Measurements from ENCODE around the gene SERPINB5. TPM values are rescaled to one million over a fixed set of nuclear protein-coding genes. Genes with fewer than 3 reads are reported as not detected.

The SERPINB5 gene
- total RNA-seq, 1 experiment from 2014 or later: not detected

GRCh38 chr18:63440219-63440618, 36.5 kb upstream of the SERPINB5 start:
- ChIA-PET CTCF (interaction anchor here (0.6 to 1.2 kb wide), 2 partner anchors 98 to 422 kb away, joined by 4 read pairs; no protein-coding TSS in a partner anchor), POLR2A (no interaction called here)
- intact Hi-C loops (cut with micrococcal nuclease; ENCODE audit: unreplicated experiment) (no loop called here), in situ Hi-C loops (cut with HindIII; ENCODE audit: low pct_unique_long_range_greater_than_20kb, low sequenced_read_pairs) (no loop called here)
- no peaks in the 10 kb centered on the region for H3K36me3 ChIP-seq (ENCODE audit: control insufficient read depth, insufficient read depth, low read length)
- TF ChIP-seq CTCF (IDR thresholded peaks at IDR 0.05): no peak
- no peak for TF ChIP-seq REST (IDR thresholded peaks at IDR 0.05; ENCODE audit: insufficient read depth in 1 of 2, low read depth in 2 of 2, low read length in 1 of 2)
- TF ChIP-seq TCF7L2 (IDR thresholded peaks at IDR 0.05; ENCODE audit: low read depth, low read length): no peak
- no peak for TF ChIP-seq SIN3A (IDR thresholded peaks at IDR 0.05; ENCODE audit: borderline replicate concordance, insufficient read depth, low read depth, low read length)
- TF ChIP-seq POLR2AphosphoS5 (IDR thresholded peaks at IDR 0.05; ENCODE audit: low read depth, low read length): no peak
- no peak overlapping the region for H3K27ac ChIP-seq (ENCODE audit: low read length)
- DNase-seq (ENCODE audit: low read depth, low spot score) (no peak), ATAC-seq (no peak)
- no peak overlapping the region for H3K4me3 ChIP-seq (ENCODE audit: low read depth in 2 of 2, low read length in 2 of 2)
- no peaks in the 10 kb centered on the region for H3K9me3 ChIP-seq (ENCODE audit: control insufficient read depth, insufficient read depth, low read depth, low read length)
- H3K4me1 ChIP-seq (ENCODE audit: control insufficient read depth, insufficient read depth, low read length): no peaks in the 10 kb centered on the region
- no peaks in the 10 kb centered on the region for H3K27me3 ChIP-seq (ENCODE audit: control insufficient read depth, insufficient read depth, low read length)
- BruUV-seq (replicated peaks): no TSS peak

DNA sequence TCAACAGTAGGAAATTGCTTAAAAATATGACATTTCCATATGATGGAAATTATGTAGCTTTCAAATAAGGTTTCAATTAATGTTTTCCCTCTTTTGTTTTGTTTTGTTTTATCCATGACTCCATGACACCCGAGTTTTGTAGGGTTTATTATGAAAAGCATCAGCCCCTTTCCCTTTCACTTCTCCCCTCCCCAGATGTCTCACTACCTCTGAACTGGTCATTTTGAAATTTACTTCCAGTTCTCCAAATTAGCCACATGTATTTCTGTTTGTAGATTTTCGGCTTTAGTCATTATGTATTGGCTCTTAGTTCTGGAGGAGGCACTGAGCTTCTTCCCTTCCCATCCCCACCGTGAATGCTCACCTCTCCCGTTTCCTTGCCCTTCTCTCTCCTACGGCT, 35.9 kb upstream of the SERPINB5 start:
- no TSS peak for BruUV-seq (replicated peaks)
- no peaks in the 10 kb centered on the region for H3K4me1 ChIP-seq (ENCODE audit: control insufficient read depth, insufficient read depth, low read length)
- DNase-seq (ENCODE audit: low read depth, low spot score): no peak
- H3K27me3 ChIP-seq (ENCODE audit: control insufficient read depth, insufficient read depth, low read length): no peaks in the 10 kb centered on the region
- ChIA-PET CTCF (interaction anchor here (0.7 kb wide), 1 partner anchor 348 kb away, joined by 7 read pairs; no protein-coding TSS in a partner anchor), POLR2A (interaction anchor here (0.7 kb wide), 1 partner anchor 127 kb away, joined by 6 read pairs; no protein-coding TSS in a partner anchor)
- in situ Hi-C loops (cut with HindIII; ENCODE audit: low pct_unique_long_range_greater_than_20kb, low sequenced_read_pairs): no loop called here
- intact Hi-C loops (cut with micrococcal nuclease; ENCODE audit: unreplicated experiment): no loop called here
- no peak overlapping the region for H3K4me3 ChIP-seq (ENCODE audit: low read depth in 2 of 2, low read length in 2 of 2)
- no peak overlapping the region for H3K27ac ChIP-seq (ENCODE audit: low read length)
- no peak for ATAC-seq
- H3K9me3 ChIP-seq (ENCODE audit: control insufficient read depth, insufficient read depth, low read depth, low read length): no peaks in the 10 kb centered on the region
- no peaks in the 10 kb centered on the region for H3K36me3 ChIP-seq (ENCODE audit: control insufficient read depth, insufficient read depth, low read length)
- TF ChIP-seq POLR2AphosphoS5 (IDR thresholded peaks at IDR 0.05; ENCODE audit: low read depth, low read length) (no peak), TCF7L2 (IDR thresholded peaks at IDR 0.05; ENCODE audit: low read depth, low read length) (no peak), CTCF (IDR thresholded peaks at IDR 0.05) (no peak), SIN3A (IDR thresholded peaks at IDR 0.05; ENCODE audit: borderline replicate concordance, insufficient read depth, low read depth, low read length) (no peak), REST (IDR thresholded peaks at IDR 0.05; ENCODE audit: insufficient read depth in 1 of 2, low read depth in 2 of 2, low read length in 1 of 2) (no peak)
